SK-N-DZ (cell line): Measurements from ENCODE around the gene ZNF862.

Source experiments
- small RNA-seq, 2 experiments: library from RNA; depleted of rRNA; stranded (forward); fragments of <200 nt; gene quantifications; one replicate each; pipeline ENCODE3, GENCODE V24; 2014

Gene ZNF862

Small RNAs within 50 kb of the gene (small RNA-seq; reads per million reads assigned to genes)
- 0 reads per million in 2 experiments for gene AC093458.1
